ENCODE measurements around the gene DGKD. TPM values are rescaled to one million over a fixed set of nuclear protein-coding genes. Genes with fewer than 3 reads are reported as not detected.

DGKD gene
- total and polyA plus RNA-seq, 10 of the 15 experiments (the other 5 are each of a cell fraction or from before 2014, with no cell fraction given): 2.7 to 81.9 (median 27.0) TPM

DNA sequence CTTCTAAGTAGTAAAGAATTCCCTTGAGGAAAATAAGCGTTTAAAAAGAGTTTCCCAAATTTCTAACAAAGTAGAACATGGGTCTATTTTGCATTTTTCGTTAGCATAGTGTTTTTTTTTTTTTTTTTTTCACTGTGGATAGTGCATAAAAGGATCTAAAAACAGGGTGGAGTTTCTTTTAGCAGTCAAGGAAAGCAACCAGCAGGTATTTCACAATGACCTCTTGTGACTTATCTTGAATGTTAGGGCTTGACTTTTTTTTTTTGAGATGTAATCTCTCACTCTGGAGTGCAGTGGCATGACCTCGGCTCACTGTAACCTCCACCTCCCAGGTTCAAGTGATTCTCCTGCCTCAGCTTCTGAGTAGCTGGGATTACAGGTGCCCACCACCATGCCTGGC, 14.9 kb upstream of the DGKD start (continued):
- TF ChIP-seq, protein P1, sequence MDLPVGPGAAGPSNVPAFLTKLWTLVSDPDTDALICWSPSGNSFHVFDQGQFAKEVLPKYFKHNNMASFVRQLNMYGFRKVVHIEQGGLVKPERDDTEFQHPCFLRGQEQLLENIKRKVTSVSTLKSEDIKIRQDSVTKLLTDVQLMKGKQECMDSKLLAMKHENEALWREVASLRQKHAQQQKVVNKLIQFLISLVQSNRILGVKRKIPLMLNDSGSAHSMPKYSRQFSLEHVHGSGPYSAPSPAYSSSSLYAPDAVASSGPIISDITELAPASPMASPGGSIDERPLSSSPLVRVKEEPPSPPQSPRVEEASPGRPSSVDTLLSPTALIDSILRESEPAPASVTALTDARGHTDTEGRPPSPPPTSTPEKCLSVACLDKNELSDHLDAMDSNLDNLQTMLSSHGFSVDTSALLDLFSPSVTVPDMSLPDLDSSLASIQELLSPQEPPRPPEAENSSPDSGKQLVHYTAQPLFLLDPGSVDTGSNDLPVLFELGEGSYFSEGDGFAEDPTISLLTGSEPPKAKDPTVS (IDR thresholded peaks at IDR 0.05; ENCODE audit: low read depth, low read length): no peak
- TF ChIP-seq STAT1 (conservative IDR thresholded peaks at IDR 0.05): no peak

DNA sequence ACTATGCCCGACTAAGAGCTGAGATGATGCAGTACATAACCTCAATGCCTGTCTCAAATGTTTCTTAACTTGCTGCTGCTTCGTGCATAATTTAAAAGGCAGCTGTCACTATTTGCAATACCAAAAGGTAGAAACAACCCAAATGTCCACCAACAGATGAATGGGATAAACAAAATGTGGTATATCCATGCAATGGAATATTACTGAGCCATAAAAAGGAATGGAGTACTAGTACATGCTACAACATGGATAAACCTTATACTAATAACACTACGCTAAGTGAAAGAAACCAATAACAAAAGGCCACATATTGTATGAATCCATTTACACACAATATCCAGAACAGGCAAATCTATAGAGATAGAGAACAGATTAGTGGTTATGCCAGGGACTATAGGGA, 13.0 kb upstream of the DGKD start:
- Histone ChIP-seq H4K20me1 (ENCODE audit: control insufficient read depth, insufficient read depth) (no peaks in the 10 kb centered on the region), H3K4me3 (no peak overlapping the region), H3K9me3 (replicated peaks; ENCODE audit: control insufficient read depth, insufficient read depth, low read length) (no peaks in the 10 kb centered on the region), H3K4me2 (ENCODE audit: control insufficient read depth, insufficient read depth) (no peak overlapping the region), H3K36me3 (ENCODE audit: control insufficient read depth in 2 of 2, insufficient read depth in 2 of 2, low read length in 1 of 2) (no peaks in the 10 kb centered on the region), H2AFZ (ENCODE audit: control insufficient read depth, low read depth, low read length) (no peak overlapping the region), H3K27me3 (replicated peaks in 1 of 2; ENCODE audit: control insufficient read depth in 2 of 2, insufficient read depth in 2 of 2, low read length in 1 of 2) (no peaks in the 10 kb centered on the region; a peak in 1 of 4 replicates), H3K27ac (ENCODE audit: control insufficient read depth, insufficient read depth) (no peak overlapping the region), H3K9ac (ENCODE audit: control insufficient read depth, insufficient read depth, low read length) (no peak overlapping the region), H3K4me1 (ENCODE audit: control insufficient read depth, insufficient read depth, low read length) (no peaks in the 10 kb centered on the region), H3K79me2 (ENCODE audit: control insufficient read depth, insufficient read depth, low read length) (no peaks in the 10 kb centered on the region)
- 98% methylated on average over 3 of the region's 3 CpGs for WGBS (ENCODE audit: insufficient coverage, insufficient replicate concordance, low lambda C conversion rate, missing lambda C conversion rate)
- BruUV-seq (replicated peaks): no TSS peak
- DNase-seq (ENCODE audit: low read depth, low spot score): no peak
- ChIA-PET RAD21 (ENCODE audit: unreplicated experiment) (no interaction called here), POLR2A (no interaction called here), CTCF (interaction anchor here (1.1 to 1.3 kb wide), 2 partner anchors 15 to 64 kb away, joined by 3 to 4 read pairs; no protein-coding TSS in a partner anchor), SMC1A (ENCODE audit: uncharacterized antibody, unreplicated experiment) (no interaction called here)
- in situ Hi-C loops (cut with MboI): no loop called here
- no peak for FAIRE-seq
- ATAC-seq: no peak
- intact Hi-C loops (cut with micrococcal nuclease; ENCODE audit: unreplicated experiment): no loop called here
- TF ChIP-seq, protein P2, sequence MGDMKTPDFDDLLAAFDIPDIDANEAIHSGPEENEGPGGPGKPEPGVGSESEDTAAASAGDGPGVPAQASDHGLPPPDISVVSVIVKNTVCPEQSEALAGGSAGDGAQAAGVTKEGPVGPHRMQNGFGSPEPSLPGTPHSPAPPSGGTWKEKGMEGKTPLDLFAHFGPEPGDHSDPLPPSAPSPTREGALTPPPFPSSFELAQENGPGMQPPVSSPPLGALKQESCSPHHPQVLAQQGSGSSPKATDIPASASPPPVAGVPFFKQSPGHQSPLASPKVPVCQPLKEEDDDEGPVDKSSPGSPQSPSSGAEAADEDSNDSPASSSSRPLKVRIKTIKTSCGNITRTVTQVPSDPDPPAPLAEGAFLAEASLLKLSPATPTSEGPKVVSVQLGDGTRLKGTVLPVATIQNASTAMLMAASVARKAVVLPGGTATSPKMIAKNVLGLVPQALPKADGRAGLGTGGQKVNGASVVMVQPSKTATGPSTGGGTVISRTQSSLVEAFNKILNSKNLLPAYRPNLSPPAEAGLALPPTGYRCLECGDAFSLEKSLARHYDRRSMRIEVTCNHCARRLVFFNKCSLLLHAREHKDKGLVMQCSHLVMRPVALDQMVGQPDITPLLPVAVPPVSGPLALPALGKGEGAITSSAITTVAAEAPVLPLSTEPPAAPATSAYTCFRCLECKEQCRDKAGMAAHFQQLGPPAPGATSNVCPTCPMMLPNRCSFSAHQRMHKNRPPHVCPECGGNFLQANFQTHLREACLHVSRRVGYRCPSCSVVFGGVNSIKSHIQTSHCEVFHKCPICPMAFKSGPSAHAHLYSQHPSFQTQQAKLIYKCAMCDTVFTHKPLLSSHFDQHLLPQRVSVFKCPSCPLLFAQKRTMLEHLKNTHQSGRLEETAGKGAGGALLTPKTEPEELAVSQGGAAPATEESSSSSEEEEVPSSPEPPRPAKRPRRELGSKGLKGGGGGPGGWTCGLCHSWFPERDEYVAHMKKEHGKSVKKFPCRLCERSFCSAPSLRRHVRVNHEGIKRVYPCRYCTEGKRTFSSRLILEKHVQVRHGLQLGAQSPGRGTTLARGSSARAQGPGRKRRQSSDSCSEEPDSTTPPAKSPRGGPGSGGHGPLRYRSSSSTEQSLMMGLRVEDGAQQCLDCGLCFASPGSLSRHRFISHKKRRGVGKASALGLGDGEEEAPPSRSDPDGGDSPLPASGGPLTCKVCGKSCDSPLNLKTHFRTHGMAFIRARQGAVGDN (IDR thresholded peaks at IDR 0.05): no peak
- TF ChIP-seq RAD51 (IDR thresholded peaks at IDR 0.05): no peak
- no peak for TF ChIP-seq RBBP5 (conservative IDR thresholded peaks at IDR 0.05)
- TF ChIP-seq RAD21 (IDR thresholded peaks at IDR 0.05; ENCODE audit: insufficient read depth, low read depth, low read length): no peak
- TF ChIP-seq, protein P3, sequence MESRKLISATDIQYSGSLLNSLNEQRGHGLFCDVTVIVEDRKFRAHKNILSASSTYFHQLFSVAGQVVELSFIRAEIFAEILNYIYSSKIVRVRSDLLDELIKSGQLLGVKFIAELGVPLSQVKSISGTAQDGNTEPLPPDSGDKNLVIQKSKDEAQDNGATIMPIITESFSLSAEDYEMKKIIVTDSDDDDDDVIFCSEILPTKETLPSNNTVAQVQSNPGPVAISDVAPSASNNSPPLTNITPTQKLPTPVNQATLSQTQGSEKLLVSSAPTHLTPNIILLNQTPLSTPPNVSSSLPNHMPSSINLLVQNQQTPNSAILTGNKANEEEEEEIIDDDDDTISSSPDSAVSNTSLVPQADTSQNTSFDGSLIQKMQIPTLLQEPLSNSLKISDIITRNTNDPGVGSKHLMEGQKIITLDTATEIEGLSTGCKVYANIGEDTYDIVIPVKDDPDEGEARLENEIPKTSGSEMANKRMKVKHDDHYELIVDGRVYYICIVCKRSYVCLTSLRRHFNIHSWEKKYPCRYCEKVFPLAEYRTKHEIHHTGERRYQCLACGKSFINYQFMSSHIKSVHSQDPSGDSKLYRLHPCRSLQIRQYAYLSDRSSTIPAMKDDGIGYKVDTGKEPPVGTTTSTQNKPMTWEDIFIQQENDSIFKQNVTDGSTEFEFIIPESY (IDR thresholded peaks at IDR 0.05): no peak
- no peak for TF ChIP-seq ATF3 (IDR thresholded peaks at IDR 0.05; ENCODE audit: borderline replicate concordance, extremely low read depth, low read depth, low read length)
- no peak for TF ChIP-seq HDAC2 (IDR thresholded peaks at IDR 0.05)
- TF ChIP-seq CBFB (IDR thresholded peaks at IDR 0.05; ENCODE audit: low read depth): no peak
- no peak for TF ChIP-seq STAT3 (IDR thresholded peaks at IDR 0.05; ENCODE audit: low read depth, low read length)
- TF ChIP-seq IKZF2 (IDR thresholded peaks at IDR 0.05): no peak
- no peak for TF ChIP-seq BCLAF1 (IDR thresholded peaks at IDR 0.05)
